ENCODE measurements around the gene SARDH.

Gene SARDH, protein sequence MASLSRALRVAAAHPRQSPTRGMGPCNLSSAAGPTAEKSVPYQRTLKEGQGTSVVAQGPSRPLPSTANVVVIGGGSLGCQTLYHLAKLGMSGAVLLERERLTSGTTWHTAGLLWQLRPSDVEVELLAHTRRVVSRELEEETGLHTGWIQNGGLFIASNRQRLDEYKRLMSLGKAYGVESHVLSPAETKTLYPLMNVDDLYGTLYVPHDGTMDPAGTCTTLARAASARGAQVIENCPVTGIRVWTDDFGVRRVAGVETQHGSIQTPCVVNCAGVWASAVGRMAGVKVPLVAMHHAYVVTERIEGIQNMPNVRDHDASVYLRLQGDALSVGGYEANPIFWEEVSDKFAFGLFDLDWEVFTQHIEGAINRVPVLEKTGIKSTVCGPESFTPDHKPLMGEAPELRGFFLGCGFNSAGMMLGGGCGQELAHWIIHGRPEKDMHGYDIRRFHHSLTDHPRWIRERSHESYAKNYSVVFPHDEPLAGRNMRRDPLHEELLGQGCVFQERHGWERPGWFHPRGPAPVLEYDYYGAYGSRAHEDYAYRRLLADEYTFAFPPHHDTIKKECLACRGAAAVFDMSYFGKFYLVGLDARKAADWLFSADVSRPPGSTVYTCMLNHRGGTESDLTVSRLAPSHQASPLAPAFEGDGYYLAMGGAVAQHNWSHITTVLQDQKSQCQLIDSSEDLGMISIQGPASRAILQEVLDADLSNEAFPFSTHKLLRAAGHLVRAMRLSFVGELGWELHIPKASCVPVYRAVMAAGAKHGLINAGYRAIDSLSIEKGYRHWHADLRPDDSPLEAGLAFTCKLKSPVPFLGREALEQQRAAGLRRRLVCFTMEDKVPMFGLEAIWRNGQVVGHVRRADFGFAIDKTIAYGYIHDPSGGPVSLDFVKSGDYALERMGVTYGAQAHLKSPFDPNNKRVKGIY

DNA sequence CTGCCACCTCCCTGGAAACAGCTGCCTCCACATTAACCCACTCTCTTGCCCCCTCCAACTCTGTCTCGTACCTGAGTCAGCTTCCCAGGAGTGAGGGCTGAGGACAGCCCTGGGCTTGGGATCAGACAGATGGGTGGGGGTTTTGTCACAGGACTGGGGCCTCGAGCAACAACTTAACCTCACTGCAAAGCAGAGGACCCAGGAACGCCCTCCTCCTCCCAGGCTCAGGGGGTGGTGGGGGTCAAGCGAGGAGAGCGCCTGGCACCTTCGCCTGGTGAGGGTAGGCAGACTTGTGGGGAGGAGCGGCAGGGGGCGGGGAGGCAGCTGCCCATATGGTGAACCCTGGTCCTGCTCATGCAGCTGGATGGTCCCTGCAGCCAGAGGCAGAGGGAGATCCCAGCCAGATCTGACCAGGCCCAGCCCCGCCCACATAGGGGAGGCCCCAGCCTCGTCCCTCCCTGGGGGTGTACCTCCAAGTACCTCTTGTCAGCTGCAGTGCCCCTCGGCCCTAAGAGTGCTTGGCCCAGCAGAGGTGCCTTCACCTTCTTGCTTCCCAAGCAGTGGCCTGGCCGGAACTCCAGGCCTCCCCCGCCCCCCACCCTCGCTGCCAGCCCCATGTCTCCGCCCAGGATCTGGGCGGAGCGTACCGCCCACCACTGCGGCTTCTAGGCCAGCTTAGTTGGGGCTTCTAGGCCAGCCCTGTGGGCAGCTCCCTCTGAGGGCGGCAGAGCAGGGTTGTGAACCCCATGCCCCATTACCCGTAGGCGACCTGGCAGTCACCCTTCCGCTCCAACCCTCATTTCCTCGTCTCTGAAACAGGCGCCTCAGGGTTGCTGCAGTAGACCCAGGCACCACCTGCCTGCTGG, at the start of gene SARDH:
Gene SARDH (minus strand): TSS at position 579 of the 866 bp plus-strand sequence. CDS start 4,179 bp downstream, outside the sequence.
- DNase-seq = no peak

DNA sequence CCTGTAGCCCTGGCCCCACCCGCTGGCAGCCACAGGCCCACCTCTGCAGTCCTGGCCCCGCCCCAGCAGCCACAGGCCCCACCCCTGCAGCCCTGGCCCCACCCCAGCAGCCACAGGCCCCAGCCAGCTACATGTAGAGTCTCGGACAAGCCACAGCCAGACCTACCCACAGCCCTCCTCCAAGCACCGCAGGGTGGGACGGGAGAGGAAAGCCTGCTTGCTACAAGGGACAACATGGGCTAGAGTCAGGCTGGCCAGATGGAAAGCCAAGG, 49.5 kb upstream of the SARDH start:
- no peak for DNase-seq

DNA sequence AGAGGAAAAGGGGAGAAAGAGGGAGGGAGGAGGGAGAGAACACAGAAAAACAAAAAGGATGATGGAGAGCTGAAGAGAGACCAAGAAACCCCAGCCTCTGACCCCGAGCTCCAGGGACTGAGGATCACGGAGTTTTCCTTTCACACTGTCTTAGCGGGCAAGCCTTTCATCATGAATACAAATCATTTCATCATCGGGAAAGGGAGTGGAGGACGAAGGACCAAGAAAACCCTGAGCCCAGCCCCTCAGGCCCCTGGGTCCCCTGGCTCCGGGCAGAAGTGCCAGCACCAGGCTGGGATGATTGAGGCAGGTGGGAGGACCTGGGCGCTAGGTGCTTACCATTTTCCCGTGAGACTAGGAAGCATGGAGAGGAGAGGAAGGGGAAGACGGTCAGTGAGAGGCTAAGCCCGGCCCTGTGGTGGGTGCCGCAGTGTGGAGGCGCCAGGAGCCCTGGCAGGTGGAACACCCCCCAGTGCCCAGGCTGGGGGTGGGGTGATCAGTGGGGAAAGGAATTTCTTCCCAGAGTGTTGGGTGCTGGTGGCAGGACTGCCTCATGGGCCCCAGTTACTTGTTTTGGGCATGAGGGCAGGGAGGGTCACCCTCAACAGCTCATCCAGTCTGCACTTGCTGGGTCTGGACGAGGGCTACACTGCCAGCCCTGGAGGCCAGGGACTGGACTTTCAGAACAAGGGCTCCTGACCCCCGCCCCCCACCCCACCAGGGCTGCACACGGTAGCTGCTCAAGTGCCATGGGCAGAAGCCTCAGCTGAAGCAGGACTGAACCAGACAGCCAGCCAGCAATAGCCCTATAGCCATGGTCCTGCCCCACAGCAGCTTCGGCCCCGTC, 49.0 kb upstream of the SARDH start:
- no peak for DNase-seq

DNA sequence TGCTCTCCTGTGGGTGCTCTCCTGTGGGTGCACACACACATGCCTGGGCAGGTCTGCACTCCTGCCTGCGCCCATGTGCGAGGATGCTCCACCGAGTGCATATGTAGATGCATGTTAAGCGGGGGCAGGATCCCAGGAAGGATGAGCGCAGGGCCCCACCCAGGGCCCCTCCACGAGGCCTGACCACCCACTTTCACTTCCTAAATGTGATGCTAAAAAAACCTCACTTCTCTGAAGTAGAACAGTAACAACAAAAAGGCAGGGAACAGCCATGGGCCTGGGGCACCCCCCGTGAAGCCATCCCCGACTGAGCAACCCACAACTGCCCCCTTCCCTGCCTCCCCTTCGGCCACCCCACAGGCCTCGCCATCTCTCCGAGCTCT, 48.2 kb upstream of the SARDH start:
- DNase-seq = no peak

DNA sequence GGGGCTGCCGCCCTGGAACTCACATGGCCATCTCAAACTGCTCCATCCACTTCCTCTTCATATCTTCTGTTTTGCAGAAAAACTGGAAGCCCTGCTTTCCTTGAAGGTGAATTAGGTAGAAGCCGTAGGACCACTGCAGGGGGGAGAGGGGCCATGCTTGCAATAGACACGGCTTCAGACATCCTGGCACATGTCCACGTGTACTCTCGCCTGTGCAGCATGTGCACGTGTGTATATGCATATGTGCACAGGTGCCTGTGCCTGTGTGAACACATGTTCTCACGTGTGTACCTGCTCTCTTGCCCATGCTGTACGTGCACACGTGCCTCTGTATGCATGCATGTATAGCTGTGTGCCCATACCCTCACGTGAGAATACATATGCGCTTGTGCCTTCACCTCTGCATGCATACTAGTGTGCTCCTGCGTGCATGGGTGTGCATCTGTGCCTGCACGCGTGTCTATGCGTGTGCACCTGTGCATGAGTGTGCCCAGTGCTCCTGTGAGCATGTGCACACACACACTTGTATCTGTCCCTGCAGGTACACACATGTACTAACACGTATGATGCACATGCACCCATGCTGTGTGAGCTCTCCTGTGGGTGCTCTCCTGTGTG, 47.7 kb upstream of the SARDH start:
- no peak for DNase-seq

DNA sequence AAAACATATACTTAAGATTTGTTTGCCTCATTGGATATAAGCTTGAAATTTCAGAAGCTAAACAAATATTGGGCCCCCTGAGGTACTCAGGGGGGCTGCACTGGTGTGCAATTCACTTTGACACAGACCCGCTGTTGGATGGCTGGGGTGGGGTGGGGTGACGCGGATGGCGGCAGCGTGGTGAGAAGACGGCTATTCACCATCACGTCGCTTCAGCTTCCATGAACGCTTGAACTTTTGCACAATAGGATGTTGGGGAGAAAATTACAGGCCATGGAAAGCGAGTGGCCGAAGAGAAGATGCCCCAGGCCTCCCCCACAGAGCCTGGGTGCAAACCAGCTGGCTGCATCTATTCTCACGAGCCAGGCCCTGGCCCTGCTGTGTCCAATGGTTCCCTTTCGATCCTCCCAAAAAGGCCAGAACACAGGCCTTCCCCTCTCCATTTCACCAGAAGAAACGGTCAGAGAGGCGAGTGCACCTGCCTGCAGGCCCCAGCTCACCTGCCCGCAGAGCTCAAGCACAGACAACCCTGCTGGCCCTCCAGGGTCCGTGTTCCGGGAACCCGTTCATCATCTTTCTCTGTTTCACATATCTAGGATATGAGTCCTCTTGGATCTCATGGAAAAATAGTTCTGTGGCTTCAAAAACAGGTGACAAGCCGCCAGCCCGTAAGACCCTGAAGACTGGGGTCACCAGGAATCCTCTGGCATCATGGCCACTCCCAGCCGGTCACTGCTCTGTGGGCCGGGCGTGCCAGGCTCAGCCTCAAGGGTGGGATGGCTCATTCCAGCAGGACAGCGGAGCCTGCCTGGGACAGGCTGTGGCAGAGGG, 46.8 kb upstream of the SARDH start:
- no peak for DNase-seq

DNA sequence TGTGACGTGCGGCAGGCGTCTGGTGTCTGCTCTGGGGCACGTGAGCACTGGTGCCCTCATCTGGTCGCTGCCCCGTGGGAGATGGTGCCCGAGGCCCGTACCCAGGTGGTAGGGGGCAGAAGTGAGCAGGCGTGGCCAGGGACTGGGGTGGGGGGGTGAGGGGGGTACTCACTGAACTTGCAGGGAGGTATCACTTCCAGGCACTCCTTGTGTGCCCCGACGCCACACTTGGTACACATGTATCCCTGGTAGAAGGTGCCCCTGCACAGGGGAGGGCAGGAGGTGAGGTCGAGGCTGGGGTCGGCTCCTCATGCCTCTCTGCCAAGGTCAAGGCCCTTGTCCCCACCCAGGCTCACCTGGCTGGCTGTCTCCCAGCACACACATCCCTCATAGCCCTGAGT, 45.2 kb upstream of the SARDH start:
- no peak for DNase-seq

DNA sequence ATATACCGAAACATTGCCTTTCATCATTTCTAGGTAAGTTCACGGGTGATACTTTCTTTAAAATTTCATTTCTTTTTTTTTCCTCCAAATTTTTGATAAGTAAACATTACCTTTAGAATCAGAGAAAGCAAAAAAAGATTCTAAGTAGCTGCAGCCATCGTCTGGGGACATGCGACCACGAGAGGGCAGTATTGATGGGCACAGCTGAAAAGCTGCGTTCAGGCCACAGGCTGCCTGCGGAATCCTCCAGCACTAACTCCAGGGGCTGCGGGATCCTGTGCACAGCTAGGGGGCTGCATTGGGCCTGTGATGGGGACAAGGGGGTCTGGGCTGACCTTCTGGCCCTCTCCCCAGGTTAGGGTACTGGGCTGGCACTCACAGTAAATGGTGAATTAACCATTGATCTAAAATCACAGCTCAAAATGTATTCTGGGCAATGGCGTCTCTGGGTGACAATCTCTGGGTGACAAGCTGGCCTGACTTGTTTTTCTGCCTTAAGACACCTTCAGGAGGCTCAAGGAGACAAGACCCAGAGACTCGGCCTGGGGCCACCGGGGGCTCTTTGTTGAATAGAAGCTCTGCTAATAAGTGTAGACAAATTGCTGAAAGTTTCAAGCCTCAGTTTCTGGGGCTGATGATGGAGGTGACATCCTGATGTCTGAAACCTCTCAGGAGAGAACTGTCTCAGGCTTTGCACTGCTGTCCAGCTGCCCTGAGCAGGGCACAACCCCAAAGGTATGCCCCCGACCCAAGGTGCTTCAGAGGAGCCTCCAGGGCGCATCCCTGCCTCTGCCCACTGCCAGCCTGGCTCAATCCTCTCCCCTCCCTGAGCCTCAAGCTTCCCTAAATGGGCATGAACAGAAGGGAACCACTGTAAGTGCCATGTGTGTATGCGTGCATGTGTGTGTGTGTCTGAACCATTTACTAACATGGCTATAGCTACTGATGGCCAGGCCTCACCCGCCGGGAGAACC, 44.3 kb upstream of the SARDH start:
- DNase-seq = peak; percentile 41

DNA sequence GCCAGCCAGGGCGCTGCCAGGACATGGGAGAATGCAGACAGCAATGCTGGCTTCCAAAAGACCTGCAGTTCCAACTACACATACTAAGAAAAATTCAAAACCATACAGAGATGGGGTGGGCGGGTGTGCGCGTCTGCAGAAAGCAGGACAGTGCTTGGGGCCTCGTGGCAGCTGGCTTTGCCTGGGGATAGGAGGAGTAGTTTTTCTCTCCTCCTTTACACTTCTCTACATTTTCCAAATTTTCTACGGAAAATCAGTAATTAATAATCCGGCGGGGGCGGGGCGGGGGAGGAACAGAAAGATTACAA, 43.6 kb upstream of the SARDH start:
- DNase-seq = no peak

DNA sequence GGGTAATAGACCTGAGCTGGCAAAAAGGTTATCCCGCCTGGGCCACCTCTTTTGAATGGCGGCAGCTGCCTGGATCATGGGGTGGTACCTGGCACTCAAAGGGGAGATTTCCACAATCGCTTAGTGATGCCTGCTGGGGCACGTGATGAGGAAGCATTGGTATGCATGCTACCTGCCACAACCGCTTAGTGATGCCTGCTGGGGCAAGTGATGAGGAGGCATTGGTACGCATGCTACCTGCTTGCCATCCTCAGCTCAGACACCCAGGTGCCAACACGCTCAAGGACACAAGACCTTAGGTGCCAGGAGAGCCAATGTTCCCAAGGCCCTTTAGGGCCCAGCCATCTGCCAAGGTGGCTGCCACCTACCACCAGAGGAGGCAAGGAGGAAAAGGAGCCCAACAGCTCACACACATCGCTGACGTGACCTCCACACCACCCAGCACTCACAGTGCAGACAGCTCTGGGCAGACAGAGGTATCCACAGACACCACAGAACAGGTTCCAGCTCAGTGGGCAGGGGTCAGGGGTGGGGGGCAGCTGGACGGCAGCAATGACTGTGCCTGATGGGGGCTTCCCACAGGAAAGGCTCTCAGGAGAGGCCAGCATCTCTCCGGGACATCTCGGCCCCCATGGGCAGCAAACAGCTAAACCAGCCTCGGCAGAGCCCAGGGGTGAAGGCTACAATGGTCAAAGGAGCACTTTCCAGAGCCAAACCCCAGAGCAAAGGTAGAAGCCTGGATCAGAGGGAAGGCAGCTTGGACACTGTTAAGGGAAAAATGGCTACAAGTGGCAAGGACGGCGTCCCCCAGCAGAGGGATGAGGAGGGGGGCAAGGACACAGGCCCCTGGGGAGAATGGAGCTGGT, 43.0 kb upstream of the SARDH start:
- no peak for DNase-seq

DNA sequence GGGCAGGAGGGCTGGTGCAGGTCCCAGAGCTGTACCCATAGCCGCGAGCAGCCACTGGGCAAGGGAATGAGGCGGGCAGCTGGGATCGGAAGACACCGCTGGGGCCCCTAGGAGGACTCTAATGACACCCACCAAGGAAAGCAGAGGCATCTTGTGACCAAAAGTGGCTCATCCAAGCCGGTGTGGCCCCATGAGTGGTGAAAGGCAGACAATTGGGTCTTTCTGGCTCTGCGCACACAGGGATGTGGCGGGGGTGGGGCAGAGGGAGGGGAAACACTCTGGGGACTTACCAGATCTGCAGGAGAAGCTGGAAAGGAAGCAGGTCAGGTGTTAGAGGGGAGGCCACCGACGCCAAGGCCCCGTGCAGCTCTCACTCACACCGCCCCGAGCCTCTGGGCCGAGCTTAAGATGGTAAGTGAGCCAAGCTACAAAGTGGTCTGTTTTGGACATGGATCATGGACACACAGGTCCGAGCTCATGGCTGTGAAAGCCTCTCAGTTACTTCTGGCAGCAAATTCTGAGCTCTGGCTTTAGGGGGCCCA, 42.3 kb upstream of the SARDH start:
- DNase-seq = no peak

DNA sequence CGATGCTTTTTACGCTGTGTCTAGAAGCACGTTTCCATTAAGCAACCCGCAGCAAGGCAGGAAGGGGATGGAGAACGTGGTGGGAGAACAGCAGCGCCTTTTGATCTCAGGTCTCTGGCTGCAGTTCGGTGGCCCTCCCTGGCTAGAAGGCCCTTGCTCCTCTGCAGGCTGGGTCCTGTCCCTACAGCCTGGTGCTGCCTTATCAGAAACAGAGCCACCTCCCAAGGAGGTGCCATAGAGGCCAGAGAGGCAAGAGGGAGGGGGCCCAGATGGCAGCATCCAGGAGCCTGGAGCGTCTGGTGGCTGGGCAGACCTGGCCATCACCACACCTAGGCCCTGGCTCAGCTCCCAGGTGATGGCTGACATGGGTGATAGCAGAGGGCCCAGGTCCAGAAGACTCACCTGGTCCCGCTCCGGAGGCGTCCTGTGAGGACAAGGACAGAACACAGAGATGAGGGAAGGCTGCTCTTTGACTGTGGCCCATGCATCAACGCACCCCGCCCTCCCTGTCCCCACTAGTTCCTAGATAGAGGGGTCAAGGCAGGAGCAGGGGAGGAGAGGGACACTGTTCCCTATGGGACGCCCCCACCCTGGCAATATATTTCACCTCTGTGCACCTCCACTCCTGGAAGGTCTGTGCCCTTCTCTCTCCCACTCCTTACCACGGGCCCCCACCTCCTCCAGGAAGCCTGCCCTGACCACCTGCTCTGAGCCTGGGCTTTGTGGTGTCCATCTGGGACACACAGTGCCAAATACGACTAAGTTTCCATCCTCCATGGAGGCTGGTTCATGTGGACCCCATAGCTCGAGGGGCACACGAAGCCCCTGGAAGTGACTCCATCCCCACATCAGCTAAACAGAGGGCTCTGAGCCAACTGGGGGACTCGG, 41.6 kb upstream of the SARDH start:
- no peak for DNase-seq

DNA sequence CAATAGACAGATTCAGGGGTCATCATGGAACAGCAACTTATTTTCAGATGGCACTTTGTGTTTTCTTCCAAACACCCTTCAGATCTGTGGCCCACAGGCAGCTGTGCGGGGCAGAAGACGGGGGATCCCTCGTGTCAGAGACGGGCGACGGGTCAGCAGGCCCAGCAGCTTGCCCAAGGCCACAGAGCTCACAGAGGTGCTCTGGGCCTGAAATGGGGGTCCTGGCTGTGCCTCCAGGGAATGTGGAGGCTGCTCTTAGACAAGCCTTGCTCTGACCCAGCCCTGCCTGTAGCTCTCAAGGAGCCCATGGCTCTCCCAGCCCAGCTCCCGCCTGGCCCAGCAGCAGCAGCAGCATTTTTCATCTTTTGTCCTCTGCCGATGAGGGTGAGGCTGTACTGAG, 40.9 kb upstream of the SARDH start:
- no peak for DNase-seq

DNA sequence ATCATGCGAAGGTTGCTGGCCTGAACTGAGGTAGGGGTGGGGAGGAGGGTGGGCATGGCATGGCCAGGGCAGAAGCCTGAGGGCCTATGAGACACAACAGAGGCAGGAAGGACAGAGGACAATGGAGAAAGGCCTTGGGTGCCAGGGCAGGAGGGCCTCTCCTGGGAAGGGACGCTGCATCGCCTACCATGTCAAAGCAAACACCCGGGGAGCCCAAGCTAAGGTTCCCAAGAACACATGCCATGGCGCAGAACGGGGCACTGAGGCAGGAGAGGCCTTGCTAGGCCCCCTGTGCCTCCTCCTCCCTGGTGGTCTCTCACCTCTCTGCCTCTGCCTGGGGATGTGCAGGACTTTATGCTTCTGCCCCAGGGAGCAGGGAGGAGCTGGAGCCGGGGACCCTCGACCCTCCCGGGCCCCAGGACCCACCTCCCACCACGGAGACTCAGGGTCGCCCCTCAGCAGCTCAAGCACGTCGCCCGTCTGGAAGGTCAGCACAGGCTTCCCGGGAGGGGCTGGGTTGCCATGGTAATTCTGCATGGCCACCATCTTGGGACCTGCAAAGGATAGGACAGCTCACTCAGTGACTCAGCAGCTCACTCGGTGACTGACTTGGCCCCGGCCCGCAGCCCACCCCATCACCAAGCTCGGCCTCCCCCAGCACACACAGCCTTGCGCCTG, 40.3 kb upstream of the SARDH start:
- DNase-seq = no peak

DNA sequence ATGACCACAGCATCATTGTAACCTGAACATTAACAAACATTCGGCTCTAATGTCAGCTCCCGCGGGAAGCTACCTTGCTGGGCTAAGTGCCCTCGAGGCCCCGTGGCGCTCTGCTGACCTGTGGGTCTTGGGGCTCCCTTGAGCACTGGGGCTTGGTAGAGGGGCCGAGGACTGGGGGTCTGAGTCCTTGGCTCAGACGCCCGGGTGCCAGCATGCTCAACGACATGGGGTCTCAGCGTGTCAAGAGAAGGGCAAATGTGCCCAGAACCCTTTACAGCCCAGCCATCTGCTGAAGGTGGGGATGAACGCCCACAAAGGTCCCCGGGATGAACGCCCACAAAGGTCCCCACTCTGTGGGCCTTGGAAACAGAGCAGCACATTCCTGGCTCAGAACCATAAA, 39.7 kb upstream of the SARDH start:
- DNase-seq = no peak

DNA sequence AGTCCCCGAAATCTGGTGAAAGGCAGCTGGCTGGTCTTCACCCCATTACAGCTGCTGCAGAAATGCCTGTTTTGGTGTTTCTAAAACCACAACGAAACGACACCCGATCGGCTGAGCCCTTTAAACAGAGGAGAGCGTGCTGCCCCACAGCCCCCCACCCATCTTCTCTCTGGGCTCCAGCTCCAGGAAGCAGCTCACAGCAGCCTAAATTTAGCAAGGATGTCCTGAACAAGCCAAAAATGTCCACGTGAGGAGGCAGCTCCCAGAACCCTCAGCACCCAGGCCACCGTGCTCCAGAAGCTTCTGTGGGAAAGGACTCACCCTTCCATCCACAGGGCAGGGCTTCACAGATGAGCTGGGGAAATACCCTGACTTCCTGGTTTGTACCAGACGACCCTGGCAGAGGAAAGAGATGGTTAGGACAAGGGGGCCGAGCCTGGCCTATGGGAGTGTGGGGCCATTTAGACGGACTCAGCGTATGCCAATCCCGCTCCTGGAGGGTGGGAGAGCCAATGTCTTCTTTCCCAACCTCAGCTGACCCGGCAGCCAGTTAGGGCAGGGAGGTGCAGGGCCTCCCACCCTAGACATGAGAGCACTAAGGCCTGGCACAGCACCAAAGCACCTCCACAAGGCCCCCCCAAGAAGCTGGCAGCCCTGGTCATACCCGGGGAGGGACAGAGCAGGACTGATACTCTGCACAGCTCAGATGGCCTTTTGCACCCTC, 39.1 kb upstream of the SARDH start:
- DNase-seq = no peak

All from activated CD4-positive, alpha-beta T cell treated with anti-CD3 and anti-CD28 coated beads for 1 hour (primary cell).